SK-N-SH (cell line): ENCODE results near the gene MYORG. TPM values are rescaled to one million over a fixed set of nuclear protein-coding genes. Genes with fewer than 3 reads are reported as not detected.

Experiments used
- CTCF ChIA-PET: fragments of 300-600, 350-600 bp; formaldehyde crosslinking; extraction: SDS; loops from one replicate; lab custom pipeline; 2021; lab: Yijun Ruan, JAX
- POLR2A ChIA-PET: fragments of 350-600 bp; sonication (Branson Sonifier 250); formaldehyde crosslinking; extraction: SDS; loops from one replicate; lab custom pipeline; 2020; ENCODE audit warnings: antibody characterized with exemption, inconsistent platforms; lab: Yijun Ruan, JAX
- DNase-seq: peaks from one replicate; pipeline ENCODE4 v3.0.0; 2012
- H2AFZ ChIP-seq: fragments of 200-600 bp; sonication (generic); 2 replicates; pipeline ENCODE4 v1.8.1; 2016; ENCODE audit warnings: antibody characterized with exemption, mild to moderate bottlenecking, low read depth
- H3F3A ChIP-seq: fragments of 200-600 bp; sonication (generic); replicated peaks from 2 replicates; pipeline ENCODE3; 2016; ENCODE audit warnings: antibody characterized with exemption, mild to moderate bottlenecking; ENCODE audit not compliant: insufficient read depth
- H3K27ac ChIP-seq, 2 experiments: fragments of 200-500 bp in 1 of 2; fragments of 200-600 bp in 1 of 2; sonication (Bioruptor generic) in 1 of 2; sonication (generic), shearing (Covaris generic) in 1 of 2; 2 replicates each; pipeline versions ENCODE4 v1.5.1 to v1.6.1; 2014 to 2016; ENCODE audit warnings: low read depth in 2 of 2, inconsistent platforms in 1 of 2, low read length in 1 of 2, mild to moderate bottlenecking in 1 of 2, mixed read lengths in 1 of 2
- H3K27me3 ChIP-seq: fragments of 200-600 bp; sonication (generic), shearing (Covaris generic); 2 replicates; pipeline ENCODE4 v1.6.1; 2016; ENCODE audit warnings: mixed run types; ENCODE audit not compliant: insufficient read depth
- H3K36me3 ChIP-seq, 2 experiments: fragments of 200-500 bp in 1 of 2; fragments of 200-600 bp in 1 of 2; sonication (Bioruptor generic) in 1 of 2; sonication (generic) in 1 of 2; replicated peaks in 1 of 2; 2 replicates each; pipeline versions ENCODE3 to v1.5.1; 2014 to 2016; ENCODE audit warnings: low read length in 1 of 2, mild to moderate bottlenecking in 1 of 2; ENCODE audit not compliant: insufficient read depth in 2 of 2, control insufficient read depth in 1 of 2
- H3K4me1 ChIP-seq, 2 experiments: fragments of 200-500 bp in 1 of 2; fragments of 200-600 bp in 1 of 2; sonication (Bioruptor generic) in 1 of 2; sonication (generic), shearing (Covaris generic) in 1 of 2; 2 replicates each; pipeline versions ENCODE4 v1.5.1 to v1.6.1; 2014 to 2016; ENCODE audit warnings: low read depth in 1 of 2, low read length in 1 of 2, mixed run types in 1 of 2; ENCODE audit not compliant: insufficient read depth in 2 of 2, control insufficient read depth in 1 of 2
- H3K4me2 ChIP-seq: fragments of 200-600 bp; sonication (generic), shearing (Covaris generic); 2 replicates; pipeline ENCODE4 v1.6.1; 2017; ENCODE audit warnings: mixed run types
- H3K4me3 ChIP-seq, 2 experiments: fragments of 200-500 bp in 1 of 2; fragments of 200-600 bp in 1 of 2; sonication (Bioruptor generic) in 1 of 2; sonication (generic), shearing (Covaris generic) in 1 of 2; 2 replicates each; pipeline versions ENCODE4 v1.5.1 to v1.8.1; 2014 to 2016; ENCODE audit warnings: low read depth in 2 of 2, inconsistent platforms in 1 of 2, low read length in 1 of 2, mild to moderate bottlenecking in 1 of 2, mixed read lengths in 1 of 2, moderate library complexity in 1 of 2
- H3K79me2 ChIP-seq: fragments of 200-600 bp; sonication (generic); 2 replicates; pipeline ENCODE4 v1.8.1; 2017; ENCODE audit warnings: mild to moderate bottlenecking; ENCODE audit not compliant: insufficient read depth
- H3K9ac ChIP-seq: fragments of 200-600 bp; sonication (generic); 2 replicates; pipeline ENCODE4 v1.6.1; 2017; ENCODE audit warnings: mixed run types
- H3K9me2 ChIP-seq: fragments of 200-600 bp; sonication (generic); 2 replicates; pipeline ENCODE4 v1.6.1; 2017; ENCODE audit warnings: mixed run types
- H3K9me3 ChIP-seq: fragments of 200-600 bp; sonication (generic); 2 replicates; pipeline ENCODE4 v1.6.1; 2017; ENCODE audit warnings: mixed run types, mild to moderate bottlenecking, moderate library complexity
- H4K20me1 ChIP-seq: fragments of 200-600 bp; sonication (generic); 2 replicates; pipeline ENCODE4 v1.6.1; 2017; ENCODE audit warnings: mild to moderate bottlenecking, mixed run types; ENCODE audit not compliant: insufficient read depth
- CHD2 ChIP-seq: fragments of 150-350 bp; IDR thresholded peaks from 2 replicates; pipeline ENCODE4 v1.6.1; 2018; ENCODE audit warnings: low read length; ENCODE audit not compliant: partially characterized antibody
- EP300 ChIP-seq, 2 experiments: IDR thresholded peaks; 2 replicates each; pipeline versions ENCODE4 v1.4.0 to v1.6.1; 2012; ENCODE audit warnings: borderline replicate concordance in 1 of 2, low read depth in 1 of 2, low read length in 1 of 2
- EZH2phosphoT487 ChIP-seq: fragments of 200-600 bp; sonication (generic); IDR thresholded peaks from 2 replicates; pipeline ENCODE4 v1.6.1; 2017; ENCODE audit warnings: low read depth, mixed run types, mild to moderate bottlenecking, antibody characterized with exemption, moderate library complexity, borderline replicate concordance
- FOSL2 ChIP-seq: IDR thresholded peaks from 2 replicates; pipeline ENCODE4 v1.4.0; 2012; ENCODE audit warnings: low read depth, mild to moderate bottlenecking, moderate library complexity, borderline replicate concordance
- POLR2AphosphoS5 ChIP-seq: IDR thresholded peaks from 2 replicates; pipeline ENCODE4 v1.6.1; 2012; ENCODE audit warnings: low read depth, low read length
- RAD21 ChIP-seq: IDR thresholded peaks from 2 replicates; pipeline ENCODE4 v1.6.1; 2012; ENCODE audit warnings: mild to moderate bottlenecking, low read length
- TCF12 ChIP-seq: IDR thresholded peaks from 2 replicates; pipeline ENCODE4 v1.4.0; 2012
- USF1 ChIP-seq: IDR thresholded peaks from 2 replicates; pipeline ENCODE4 v1.4.0; 2012; ENCODE audit warnings: low read depth, borderline replicate concordance
- USF2 ChIP-seq: fragments of 150-350 bp; IDR thresholded peaks from 2 replicates; pipeline ENCODE4 v1.6.1; 2017; ENCODE audit warnings: antibody characterized with exemption, low read length, low read depth, borderline replicate concordance
- WGBS: methylation state at CpG from one replicate; pipeline ENCODE4 v1.1.6; 2017; ENCODE audit warnings: low lambda C conversion rate; 5-methylcytosine and 5-hydroxymethylcytosine counted together
- polyA plus RNA-seq, 3 experiments: library from polyadenylated mRNA; depleted of rRNA; stranded (reverse); fragments of >200 nt; gene quantifications; 2 replicates each; pipeline ENCODE4 v1.2.3, GENCODE V29; 2012
- small RNA-seq, 7 experiments: library from RNA; depleted of rRNA; stranded (forward); fragments of <200 nt; gene quantifications; one replicate each; pipeline ENCODE3, GENCODE V24; 2012
- TF ChIP-seq, protein P1 (sequence below): IDR thresholded peaks from 2 replicates; pipeline ENCODE4; 2012

Gene MYORG
- polyA plus RNA-seq, 1 of the 3 experiments (the other 2 are of a cell fraction) = 1.1 TPM

- ChIA-PET CTCF (interaction anchor here (0.7 to 1.1 kb wide), 3 partner anchors 15 to 183 kb away, joined by 3 to 6 read pairs (median 3); no protein-coding TSS in a partner anchor), POLR2A (no interaction called here)
- no peaks in the 10 kb centered on the region for H4K20me1 ChIP-seq
- no peaks in the 10 kb centered on the region for H3F3A ChIP-seq
- no peaks in the 10 kb centered on the region for H3K4me1 ChIP-seq
- no peak overlapping the region for H3K4me3 ChIP-seq
- H3K4me2 ChIP-seq = no peak overlapping the region
- no peak overlapping the region for H3K27ac ChIP-seq
- peaks cover 26% of the 10 kb centered on the region; the same call in 1 of the 2 replicates for H3K79me2 ChIP-seq
- no peak overlapping the region for H3K9ac ChIP-seq
- no peak overlapping the region for H2AFZ ChIP-seq
- no peak for TF ChIP-seq FOSL2
- no peak for TF ChIP-seq EZH2phosphoT487
- TF ChIP-seq CHD2 = no peak
- TF ChIP-seq, protein P1, sequence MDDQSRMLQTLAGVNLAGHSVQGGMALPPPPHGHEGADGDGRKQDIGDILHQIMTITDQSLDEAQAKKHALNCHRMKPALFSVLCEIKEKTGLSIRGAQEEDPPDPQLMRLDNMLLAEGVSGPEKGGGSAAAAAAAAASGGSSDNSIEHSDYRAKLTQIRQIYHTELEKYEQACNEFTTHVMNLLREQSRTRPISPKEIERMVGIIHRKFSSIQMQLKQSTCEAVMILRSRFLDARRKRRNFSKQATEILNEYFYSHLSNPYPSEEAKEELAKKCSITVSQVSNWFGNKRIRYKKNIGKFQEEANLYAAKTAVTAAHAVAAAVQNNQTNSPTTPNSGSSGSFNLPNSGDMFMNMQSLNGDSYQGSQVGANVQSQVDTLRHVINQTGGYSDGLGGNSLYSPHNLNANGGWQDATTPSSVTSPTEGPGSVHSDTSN = no peak
- no peak for TF ChIP-seq EP300 (IDR thresholded peaks at IDR 0.05; ENCODE audit: borderline replicate concordance in 1 of 2, low read depth in 1 of 2, low read length in 1 of 2)
- no peak for TF ChIP-seq USF1
- no peak for TF ChIP-seq RAD21
- TF ChIP-seq TCF12 = no peak
- TF ChIP-seq POLR2AphosphoS5 = no peak
- no peak for TF ChIP-seq USF2
- H3K9me2 ChIP-seq = no peaks in the 10 kb centered on the region
- H3K27me3 ChIP-seq = no peaks in the 10 kb centered on the region
- H3K9me3 ChIP-seq = no peaks in the 10 kb centered on the region
- WGBS = 85% methylated on average over 2 of the region's 2 CpGs
- DNase-seq = no peak
- no peaks in the 10 kb centered on the region for H3K36me3 ChIP-seq
Measured at GRCh38 chr9:34317436-34317835, 59.3 kb downstream of the MYORG start.

Small RNA genes within 50 kb of the gene (small RNA-seq; reads per million reads assigned to genes)
- gene RF00019 = 0 reads per million in 7 experiments

Other genes starting within 250 kb of the MYORG start
- 26.3 and 31.7 TPM in 2 replicates for gene UBAP1, start 197.9 kb downstream of the MYORG start, polyA plus RNA-seq (2012; rRNA removed)
- 1.2 and 1.4 TPM in 2 replicates for gene KIF24, start 47.6 kb downstream of the MYORG start, polyA plus RNA-seq (2012; rRNA removed)
- 47.8 and 65.2 TPM in 2 replicates for gene NUDT2, start 47.3 kb downstream of the MYORG start, polyA plus RNA-seq (2012; rRNA removed)
- 15.7 and 18.5 TPM in 2 replicates for gene FAM219A, start 81.7 kb upstream of the MYORG start, polyA plus RNA-seq (2012; rRNA removed)
- 0.46 and 0.55 TPM in 2 replicates for gene DNAI1, start 81.9 kb upstream of the MYORG start, polyA plus RNA-seq (2012; rRNA removed)
- gene ENHO, start 146.1 kb upstream of the MYORG start, polyA plus RNA-seq (2012; rRNA removed) = 1.2 and 1.5 TPM in 2 replicates
- 1.8 and 3.7 TPM in 2 replicates for gene CNTFR, start 212.8 kb upstream of the MYORG start, polyA plus RNA-seq (2012; rRNA removed)
- gene RPP25L, start 235.2 kb upstream of the MYORG start, polyA plus RNA-seq (2012; rRNA removed) = 46.3 and 47.6 TPM in 2 replicates
- 210 and 300 TPM in 2 replicates for gene DCTN3, start 243.6 kb upstream of the MYORG start, polyA plus RNA-seq (2012; rRNA removed)